PC-9 (cell line): Measurements from ENCODE around the gene TSPAN11. TPM values are rescaled to one million over a fixed set of nuclear protein-coding genes. Genes with fewer than 3 reads are reported as not detected.

Experiments used
- BruUV-seq: library from RNA; stranded (reverse); fragments of 400-500 nt; replicated peaks from 2 replicates; lab custom pipeline; 2021; lab: Mats Ljungman, UMichigan
- CTCF ChIA-PET: fragments of 300-600 bp; sonication (Branson Sonifier 250); formaldehyde crosslinking; loops from one replicate; lab custom pipeline; 2022; ENCODE audit warnings: antibody characterized with exemption; lab: Charles Lee
- POLR2A ChIA-PET: fragments of 300-600 bp; sonication (Branson Sonifier 250); formaldehyde crosslinking; loops from one replicate; lab custom pipeline; 2022; ENCODE audit warnings: antibody characterized with exemption; ENCODE audit not compliant: unreplicated experiment; lab: Charles Lee
- DNase-seq, 2 experiments: peaks; one replicate each; pipeline versions ENCODE4 v3.0.0 to v3.0.0-alpha.2; 2015 to 2022; ENCODE audit warnings: mixed read lengths in 1 of 2
- H2AFZ ChIP-seq: fragments of 200-600 bp; sonication (generic); 2 replicates; pipeline ENCODE4 v1.8.1; 2017; ENCODE audit warnings: antibody characterized with exemption
- H3F3A ChIP-seq: fragments of 200-600 bp; sonication (generic); 2 replicates; pipeline ENCODE4 v1.8.1; 2017; ENCODE audit warnings: antibody characterized with exemption, mild to moderate bottlenecking, low read depth; ENCODE audit not compliant: insufficient read depth
- H3K27ac ChIP-seq: fragments of 200-600 bp; sonication (generic); 2 replicates; pipeline ENCODE4 v1.6.1; 2016; ENCODE audit warnings: mixed run types
- H3K27me3 ChIP-seq: fragments of 200-600 bp; sonication (generic); 2 replicates; pipeline ENCODE4 v1.6.1; 2016; ENCODE audit warnings: low read depth, mixed run types; ENCODE audit not compliant: insufficient read depth
- H3K36me3 ChIP-seq: fragments of 200-600 bp; sonication (generic); 2 replicates; pipeline ENCODE4 v1.6.1; 2016; ENCODE audit warnings: low read depth, mixed run types
- H3K4me1 ChIP-seq: fragments of 200-600 bp; sonication (generic); replicated peaks from 2 replicates; pipeline ENCODE4 v1.6.1; 2016; ENCODE audit warnings: mixed run types; ENCODE audit not compliant: insufficient read depth
- H3K4me2 ChIP-seq: fragments of 200-600 bp; sonication (generic); 2 replicates; pipeline ENCODE4 v1.6.1; 2017; ENCODE audit warnings: mixed run types
- H3K4me3 ChIP-seq: fragments of 200-600 bp; sonication (generic); 2 replicates; pipeline ENCODE4 v1.6.1; 2016; ENCODE audit warnings: mixed run types
- H3K79me2 ChIP-seq: fragments of 200-600 bp; sonication (generic); 2 replicates; pipeline ENCODE4 v1.6.1; 2017; ENCODE audit warnings: low read depth, mixed run types
- H3K9me2 ChIP-seq: fragments of 200-600 bp; sonication (generic); 2 replicates; pipeline ENCODE4 v1.8.1; 2017; ENCODE audit warnings: mild to moderate bottlenecking; ENCODE audit not compliant: insufficient read depth
- H3K9me3 ChIP-seq: fragments of 200-600 bp; sonication (generic); 2 replicates; pipeline ENCODE4 v1.8.1; 2016; ENCODE audit warnings: low read depth; ENCODE audit not compliant: insufficient read depth
- H4K20me1 ChIP-seq: fragments of 200-600 bp; sonication (generic); 2 replicates; pipeline ENCODE4 v1.8.1; 2017; ENCODE audit not compliant: insufficient read depth
- EZH2 ChIP-seq: fragments of 200-600 bp; sonication (generic); IDR thresholded peaks from 2 replicates; pipeline ENCODE4 v1.8.0; 2017; ENCODE audit warnings: antibody characterized with exemption, low read depth
- intact Hi-C: fragments of 100-400 bp; cut with micrococcal nuclease; formaldehyde crosslinking; loops from one replicate; pipeline ENCODE4 v1.10.0; 2022; ENCODE audit not compliant: unreplicated experiment
- total RNA-seq: library from RNA; stranded (reverse); gene quantifications from 2 replicates; pipeline ENCODE4 v1.2.3, GENCODE V29; 2021
- TF ChIP-seq, protein P1 (sequence below): fragments of 200-600 bp; sonication (generic); conservative IDR thresholded peaks from 2 replicates; pipeline ENCODE4 v1.6.1; 2017; ENCODE audit warnings: mixed run types, antibody characterized with exemption, mild to moderate bottlenecking, moderate library complexity

Gene TSPAN11
- total RNA-seq, 1 experiment from 2014 or later, result not detected

DNA sequence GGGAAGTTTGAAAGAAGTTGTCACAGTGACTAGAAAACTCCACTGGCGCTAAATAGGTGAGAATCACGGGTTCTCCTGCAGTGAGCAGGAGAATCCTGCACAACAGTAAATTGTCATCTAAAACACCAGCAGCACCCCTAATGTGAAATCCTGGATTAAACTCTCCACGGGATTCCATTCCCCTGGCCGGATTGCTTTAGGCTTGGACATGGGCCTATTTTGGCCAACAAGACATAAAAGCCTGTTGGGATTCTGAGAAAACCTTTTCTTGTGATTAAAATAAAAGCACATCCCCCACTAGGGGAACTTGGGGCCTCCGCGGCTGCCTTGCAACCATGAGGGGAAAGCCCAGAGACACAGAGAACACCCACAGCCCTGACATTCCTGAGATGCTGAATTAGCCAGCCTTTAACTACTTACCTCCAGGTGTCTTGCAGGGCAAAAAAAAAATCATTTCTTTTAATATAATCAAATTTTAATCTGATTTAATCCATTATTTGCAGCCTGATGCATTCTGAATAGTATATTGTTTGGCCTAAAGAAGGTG lies 21.0 kb upstream of the TSPAN11 start:
- no TSS peak for BruUV-seq
- Histone ChIP-seq H3F3A (no peaks in the 10 kb centered on the region), H3K27ac (no peak overlapping the region), H3K4me1 (no peaks in the 10 kb centered on the region), H3K79me2 (no peaks in the 10 kb centered on the region), H4K20me1 (no peaks in the 10 kb centered on the region), H3K27me3 (peaks cover 4% of the 10 kb centered on the region; the same call in 1 of the 2 replicates), H3K9me2 (no peaks in the 10 kb centered on the region), H3K4me3 (no peak overlapping the region), H3K9me3 (no peaks in the 10 kb centered on the region), H3K4me2 (no peak overlapping the region), H2AFZ (no peak overlapping the region), H3K36me3 (no peaks in the 10 kb centered on the region)
- intact Hi-C loops, result no loop called here
- no peak for DNase-seq
- no peak for TF ChIP-seq EZH2
- TF ChIP-seq, protein P1, sequence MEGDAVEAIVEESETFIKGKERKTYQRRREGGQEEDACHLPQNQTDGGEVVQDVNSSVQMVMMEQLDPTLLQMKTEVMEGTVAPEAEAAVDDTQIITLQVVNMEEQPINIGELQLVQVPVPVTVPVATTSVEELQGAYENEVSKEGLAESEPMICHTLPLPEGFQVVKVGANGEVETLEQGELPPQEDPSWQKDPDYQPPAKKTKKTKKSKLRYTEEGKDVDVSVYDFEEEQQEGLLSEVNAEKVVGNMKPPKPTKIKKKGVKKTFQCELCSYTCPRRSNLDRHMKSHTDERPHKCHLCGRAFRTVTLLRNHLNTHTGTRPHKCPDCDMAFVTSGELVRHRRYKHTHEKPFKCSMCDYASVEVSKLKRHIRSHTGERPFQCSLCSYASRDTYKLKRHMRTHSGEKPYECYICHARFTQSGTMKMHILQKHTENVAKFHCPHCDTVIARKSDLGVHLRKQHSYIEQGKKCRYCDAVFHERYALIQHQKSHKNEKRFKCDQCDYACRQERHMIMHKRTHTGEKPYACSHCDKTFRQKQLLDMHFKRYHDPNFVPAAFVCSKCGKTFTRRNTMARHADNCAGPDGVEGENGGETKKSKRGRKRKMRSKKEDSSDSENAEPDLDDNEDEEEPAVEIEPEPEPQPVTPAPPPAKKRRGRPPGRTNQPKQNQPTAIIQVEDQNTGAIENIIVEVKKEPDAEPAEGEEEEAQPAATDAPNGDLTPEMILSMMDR, result no peak
- POLR2A ChIA-PET, result no interaction called here
- CTCF ChIA-PET, result no interaction called here

GRCh38 chr12:30908076-30908721 lies 18.3 kb upstream of the TSPAN11 start:
- Histone ChIP-seq H3K27me3 (no peaks in the 10 kb centered on the region), H3K79me2 (no peaks in the 10 kb centered on the region), H3K4me2 (no peak overlapping the region), H3K4me3 (no peak overlapping the region), H2AFZ (no peak overlapping the region), H3K4me1 (no peaks in the 10 kb centered on the region), H3K27ac (no peak overlapping the region), H3K9me2 (no peaks in the 10 kb centered on the region), H3K9me3 (no peaks in the 10 kb centered on the region), H3K36me3 (no peaks in the 10 kb centered on the region), H3F3A (no peaks in the 10 kb centered on the region), H4K20me1 (no peaks in the 10 kb centered on the region)
- TF ChIP-seq, protein P1, result no peak
- no peak for TF ChIP-seq EZH2
- BruUV-seq, result no TSS peak
- intact Hi-C loops, result no loop called here
- POLR2A ChIA-PET, result no interaction called here
- no peak for DNase-seq
- CTCF ChIA-PET, result interaction anchor here (0.6 kb wide), 1 partner anchor 83 kb away, joined by 3 read pairs; no protein-coding TSS in a partner anchor

- Histone ChIP-seq H3K9me3 (no peaks in the 10 kb centered on the region), H4K20me1 (no peaks in the 10 kb centered on the region), H3F3A (no peaks in the 10 kb centered on the region), H3K4me1 (no peaks in the 10 kb centered on the region), H3K27me3 (no peaks in the 10 kb centered on the region), H3K27ac (no peak overlapping the region), H3K9me2 (no peaks in the 10 kb centered on the region), H3K4me3 (no peak overlapping the region), H3K36me3 (no peaks in the 10 kb centered on the region), H3K4me2 (no peak overlapping the region), H3K79me2 (no peaks in the 10 kb centered on the region), H2AFZ (no peak overlapping the region)
- no TSS peak for BruUV-seq
- no peak for DNase-seq
- TF ChIP-seq, protein P1, result no peak
- no peak for TF ChIP-seq EZH2
- ChIA-PET POLR2A (no interaction called here), CTCF (interaction anchor here (0.6 kb wide), 1 partner anchor 82 kb away, joined by 3 read pairs; no protein-coding TSS in a partner anchor)
- intact Hi-C loops, result no loop called here
These were observed 17.7 kb upstream of the TSPAN11 start for GRCh38 chr12:30908722-30909348.
